Astrocyte of the spinal cord (primary cell): Measurements from ENCODE around the gene DYRK1A.

Experiments
- DNase-seq: peaks from one replicate; pipeline ENCODE4 v3.0.0; 2011; ENCODE audit warnings: low read depth, low spot score
- H3K4me3 ChIP-seq: 2 replicates; pipeline ENCODE4 v1.5.1; 2011; ENCODE audit warnings: low read depth, mild to moderate bottlenecking, low read length, moderate library complexity
- CTCF ChIP-seq: IDR thresholded peaks from 2 replicates; pipeline ENCODE4 v1.5.1; 2012; ENCODE audit warnings: low read depth, mild to moderate bottlenecking, low read length, inconsistent platforms
- in situ Hi-C: cut with HindIII; loops from 2 replicates; pipeline ENCODE4 v1.10.0; 2017; ENCODE audit warnings: low sequenced_read_pairs

The DYRK1A gene

GRCh38 chr21:37566790-37567615, 200.4 kb downstream of the DYRK1A start:
- TF ChIP-seq CTCF, result no peak
- H3K4me3 ChIP-seq, result no peak overlapping the region
- in situ Hi-C loops, result no loop called here
- no peak for DNase-seq

- in situ Hi-C loops, result no loop called here
- TF ChIP-seq CTCF, result no peak
These were observed 201.8 kb downstream of the DYRK1A start for GRCh38 chr21:37568415-37568814.

GRCh38 chr21:37568916-37569315, 202.3 kb downstream of the DYRK1A start:
- DNase-seq, result no peak
- in situ Hi-C loops, result no loop called here
- H3K4me3 ChIP-seq, result no peak overlapping the region
- no peak for TF ChIP-seq CTCF

More at GRCh38 chr21:37568415-37568814, 201.8 kb downstream of the DYRK1A start:
- DNase-seq, result no peak
- H3K4me3 ChIP-seq, result no peak overlapping the region

- in situ Hi-C loops, result no loop called here
- no peak for TF ChIP-seq CTCF
- no peak overlapping the region for H3K4me3 ChIP-seq
- no peak for DNase-seq
These were observed 204.9 kb downstream of the DYRK1A start for GRCh38 chr21:37571442-37571841.

GRCh38 chr21:37574316-37574715, 207.7 kb downstream of the DYRK1A start:
- in situ Hi-C loops, result no loop called here

GRCh38 chr21:37574751-37575150, 208.2 kb downstream of the DYRK1A start:
- in situ Hi-C loops, result no loop called here
- TF ChIP-seq CTCF, result no peak
- H3K4me3 ChIP-seq, result no peak overlapping the region
- DNase-seq, result no peak

More at GRCh38 chr21:37574316-37574715, 207.7 kb downstream of the DYRK1A start:
- TF ChIP-seq CTCF, result no peak
- H3K4me3 ChIP-seq, result no peak overlapping the region
- DNase-seq, result no peak
